ENCODE measurements around the gene POU4F3. TPM values are rescaled to one million over a fixed set of nuclear protein-coding genes. Genes with fewer than 3 reads are reported as not detected.

The POU4F3 gene
- total RNA-seq, 1 experiment from 2014 or later, result not detected

Other genes starting within 250 kb of the POU4F3 start
- not detected in 2 replicates for gene PLAC8L1, start 233.3 kb upstream of the POU4F3 start, total RNA-seq (2014; rRNA removed; shearing (Covaris generic))
- 63.8 and 92.0 TPM in 2 replicates for gene LARS1, start 156.2 kb upstream of the POU4F3 start, total RNA-seq (2014; rRNA removed; shearing (Covaris generic))
- 13.5 and 15.1 TPM in 2 replicates for gene RBM27, start 135.2 kb upstream of the POU4F3 start, total RNA-seq (2014; rRNA removed; shearing (Covaris generic))
- 29.2 and 33.9 TPM in 2 replicates for gene TCERG1, start 108.5 kb downstream of the POU4F3 start, total RNA-seq (2014; rRNA removed; shearing (Covaris generic))
- gene GPR151, start 177.4 kb downstream of the POU4F3 start, total RNA-seq (2014; rRNA removed; shearing (Covaris generic)), result not detected in 2 replicates

Data from RPMI7951 (cell line).